RKO (cell line): Measurements from ENCODE around the gene CALCR.

ENCODE experiments used
- DNase-seq: peaks from one replicate; pipeline ENCODE4 v3.0.0-alpha.2; 2016; ENCODE audit warnings: low spot score

Gene CALCR

DNA sequence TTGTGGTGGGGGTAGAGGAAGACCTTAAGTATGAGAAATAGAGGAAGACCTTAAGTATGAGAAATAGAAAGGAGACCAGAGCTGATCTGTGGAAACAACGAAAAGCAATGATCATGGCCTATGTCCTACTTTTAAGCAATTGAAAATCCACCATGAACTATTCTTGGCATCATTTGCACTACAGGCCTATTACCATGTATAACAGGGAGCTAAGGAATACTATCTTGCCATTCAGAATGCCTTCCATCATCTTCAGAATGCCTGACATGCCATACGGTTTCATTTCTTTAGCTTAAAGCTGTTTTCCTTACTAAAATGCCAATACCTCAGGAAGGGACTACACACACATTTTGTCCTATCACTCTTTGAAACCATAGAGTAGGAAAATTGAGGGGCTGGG, 127.0 kb downstream of the CALCR start:
- no peak for DNase-seq

GRCh38 chr7:93442478-93443224, 131.9 kb downstream of the CALCR start:
- peak; percentile 65 for DNase-seq

DNA sequence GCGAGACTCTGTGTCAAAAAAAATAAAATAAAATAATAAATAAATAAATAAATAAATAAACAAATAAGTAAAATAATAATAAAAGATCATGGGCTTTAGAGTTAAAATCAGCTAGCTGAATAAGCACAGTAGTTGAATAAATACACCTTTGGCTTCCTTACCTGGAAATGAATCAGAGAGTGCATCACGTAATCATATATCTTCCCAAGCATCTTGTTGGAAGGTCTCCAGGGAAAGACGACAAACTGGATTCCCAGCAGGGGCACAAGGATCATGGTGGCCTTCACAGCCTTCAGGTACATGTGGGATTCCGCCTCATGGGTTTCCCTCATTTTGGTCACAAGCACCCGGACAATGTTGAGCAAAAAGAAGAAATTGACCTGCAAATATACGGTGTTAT, 138.7 kb downstream of the CALCR start:
- no peak for DNase-seq

GRCh38 chr7:93432130-93432529, 142.4 kb downstream of the CALCR start:
- DNase-seq, result no peak

GRCh38 chr7:93430917-93431588, 143.5 kb downstream of the CALCR start:
- DNase-seq, result no peak

DNA sequence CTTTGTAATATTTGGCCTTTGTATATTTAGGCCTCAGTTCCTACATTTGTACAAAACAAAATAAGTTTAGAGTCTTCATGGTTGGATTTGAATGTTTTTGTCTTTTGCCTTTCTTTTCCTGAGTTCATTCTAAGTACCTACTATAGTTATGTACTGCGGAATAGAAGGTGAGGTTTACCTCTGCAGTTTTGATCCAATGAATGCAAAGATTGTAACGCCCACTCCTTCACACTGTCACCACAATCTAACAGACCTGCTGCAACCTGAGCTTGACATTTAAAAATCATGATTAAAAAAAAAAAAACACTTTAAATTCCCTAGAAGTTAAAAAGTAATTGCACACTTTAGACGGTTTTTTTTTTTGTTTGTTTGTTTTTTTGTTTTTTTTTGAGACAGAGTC, 145.0 kb downstream of the CALCR start:
- no peak for DNase-seq

GRCh38 chr7:93427107-93427506, 147.4 kb downstream of the CALCR start:
- no peak for DNase-seq

DNA sequence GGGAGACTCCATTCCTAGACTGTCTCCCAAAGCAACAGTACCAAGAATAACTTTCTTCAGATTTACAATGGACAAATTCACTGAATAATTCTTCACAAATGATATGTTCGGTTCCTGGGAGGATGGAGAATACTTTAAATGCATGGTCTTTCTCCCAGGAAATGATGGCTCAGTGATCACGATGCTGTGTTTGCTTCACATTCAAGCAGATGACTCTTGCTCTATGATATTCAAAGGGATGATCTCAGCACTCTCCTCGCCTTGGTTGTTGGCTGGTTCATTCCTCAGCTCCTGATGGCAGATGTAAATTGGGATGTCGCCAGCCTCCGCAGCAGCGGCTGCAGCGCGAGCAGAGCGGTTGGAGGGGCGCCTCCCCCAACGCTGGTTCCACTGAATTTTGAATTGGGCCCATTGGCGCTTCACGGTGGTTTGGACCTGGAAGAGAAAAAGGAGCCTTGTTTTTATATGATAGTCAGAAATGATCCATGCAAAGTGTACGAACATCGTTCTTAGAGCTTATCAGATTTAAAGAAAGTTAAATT, 148.3 kb downstream of the CALCR start:
- no peak for DNase-seq

DNA sequence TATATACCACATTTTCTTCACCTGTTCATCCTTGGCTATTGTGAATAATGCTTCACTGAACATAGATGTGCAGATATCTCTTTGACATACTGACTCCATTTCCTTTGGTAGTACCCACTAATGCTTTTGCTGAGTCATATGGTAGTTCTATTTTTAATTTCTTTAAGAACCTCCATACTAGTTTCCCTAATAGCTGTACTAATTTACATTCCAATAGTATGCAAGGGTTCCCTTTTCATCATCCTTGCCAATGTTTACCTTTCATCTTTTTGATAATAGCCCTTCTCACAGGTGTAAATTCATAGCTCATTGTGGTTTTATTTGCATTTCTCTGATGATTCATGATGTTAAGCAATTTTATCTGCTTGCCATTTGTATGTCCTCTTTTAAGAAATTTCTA, 159.9 kb downstream of the CALCR start:
- DNase-seq, result no peak

- no peak for DNase-seq
Measured at GRCh38 chr7:93409324-93409723, 165.2 kb downstream of the CALCR start.

DNA sequence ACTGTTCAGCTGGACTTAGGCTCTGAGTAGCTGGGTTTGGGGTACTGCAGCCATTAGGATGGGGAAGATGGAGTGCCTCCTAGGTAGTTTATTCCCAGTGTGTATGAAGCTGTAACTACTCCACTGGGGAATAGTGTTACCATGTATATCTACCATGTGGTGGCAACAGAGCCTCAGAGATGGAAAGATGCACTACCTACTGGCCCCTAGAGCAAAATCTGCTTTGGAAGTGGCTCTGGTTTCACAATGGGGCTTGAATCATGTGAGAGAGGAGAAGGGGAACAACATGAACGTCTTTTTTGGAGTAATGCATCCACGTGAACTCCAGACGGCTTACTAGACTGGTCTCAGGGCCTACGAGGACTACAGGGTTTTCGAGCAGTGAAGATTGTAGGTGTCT, 167.3 kb downstream of the CALCR start:
- no peak for DNase-seq

DNA sequence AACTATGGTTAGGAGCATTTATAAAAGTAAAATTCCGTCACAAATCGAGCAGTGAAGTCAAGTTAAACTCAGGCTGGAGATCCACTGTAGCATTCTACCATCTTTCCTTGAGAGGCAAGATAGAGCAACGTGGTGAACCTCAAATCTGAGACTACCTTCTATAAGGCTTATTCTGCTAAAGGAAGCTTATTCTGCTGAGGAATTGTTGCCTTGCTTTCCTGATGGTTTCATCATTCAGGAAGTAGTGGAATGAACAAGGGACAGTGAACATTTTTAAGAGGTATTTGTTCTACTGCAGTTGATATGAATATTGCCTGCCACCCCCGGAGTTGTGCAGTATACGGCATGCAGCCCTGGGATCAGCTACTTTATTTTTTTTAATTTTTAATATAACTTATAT, 171.6 kb downstream of the CALCR start:
- no peak for DNase-seq

GRCh38 chr7:93399642-93400041, 174.9 kb downstream of the CALCR start:
- DNase-seq, result no peak

DNA sequence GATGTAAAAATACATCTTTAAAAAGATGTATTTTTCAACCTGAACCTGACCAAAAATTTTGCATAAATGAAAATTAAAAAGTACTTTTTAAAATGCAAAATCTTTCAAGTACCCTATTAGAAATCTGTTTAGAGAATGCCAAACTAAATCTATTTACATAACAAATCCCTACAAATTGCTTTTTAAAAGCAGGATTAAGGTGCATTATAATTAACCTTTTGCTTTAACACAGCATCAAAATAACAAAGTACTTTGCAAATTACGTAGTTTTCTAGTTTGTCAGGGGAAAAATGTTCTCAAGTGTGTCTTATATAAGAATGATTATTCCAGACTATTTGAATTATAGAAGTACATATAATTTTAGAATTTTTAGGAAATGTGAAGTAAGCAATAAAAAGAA, 181.5 kb downstream of the CALCR start:
- no peak for DNase-seq

DNA sequence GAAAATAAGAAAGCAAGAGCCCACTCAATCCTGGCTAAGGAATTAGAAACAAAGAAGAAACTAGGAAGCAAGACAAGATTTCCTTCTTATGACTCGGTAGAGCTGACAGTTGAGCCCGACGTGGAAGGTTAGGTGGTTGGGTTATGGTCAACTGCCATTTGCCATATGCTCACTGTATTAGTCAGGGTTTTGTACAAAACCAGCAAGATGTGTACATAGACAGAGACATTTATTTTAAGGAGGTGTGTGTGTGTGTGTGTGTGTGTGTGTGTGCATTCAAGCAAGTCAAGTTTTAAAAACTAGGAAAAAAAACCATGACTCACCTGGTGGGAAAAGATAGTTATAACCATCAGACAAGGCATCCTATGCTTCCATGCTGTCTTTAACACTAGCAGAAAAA, 183.9 kb downstream of the CALCR start:
- DNase-seq, result no peak

GRCh38 chr7:93382362-93382761, 192.2 kb downstream of the CALCR start:
- DNase-seq, result no peak

DNA sequence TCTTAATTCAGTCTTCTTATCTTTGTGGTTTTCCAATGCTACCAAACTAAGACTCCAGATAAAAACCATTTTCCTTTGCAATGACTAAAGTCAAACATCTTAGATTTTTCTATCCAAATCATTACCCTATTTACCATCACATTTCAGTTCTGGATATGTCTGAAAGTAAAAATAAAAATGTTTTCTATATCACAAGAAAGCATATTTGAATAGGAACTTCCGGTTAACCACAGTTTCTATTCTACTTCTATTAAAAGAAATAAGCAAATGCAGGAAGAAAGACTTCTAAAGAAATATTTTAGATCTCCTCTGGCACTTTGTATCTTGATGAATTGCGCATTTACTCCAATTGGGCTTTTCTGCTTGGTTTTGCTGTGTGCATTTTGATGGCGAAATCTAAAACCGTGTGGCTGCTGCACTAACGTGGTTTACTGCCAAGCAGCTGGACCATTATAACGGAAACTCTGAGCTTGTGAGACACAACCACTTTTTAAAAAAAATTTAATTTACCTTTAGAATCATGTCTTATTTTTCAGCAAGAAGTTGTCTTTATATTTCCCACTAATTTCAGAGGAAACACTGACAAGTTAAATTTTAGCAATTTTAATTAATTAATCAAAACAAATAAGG, 196.3 kb downstream of the CALCR start:
- DNase-seq, result no peak

DNA sequence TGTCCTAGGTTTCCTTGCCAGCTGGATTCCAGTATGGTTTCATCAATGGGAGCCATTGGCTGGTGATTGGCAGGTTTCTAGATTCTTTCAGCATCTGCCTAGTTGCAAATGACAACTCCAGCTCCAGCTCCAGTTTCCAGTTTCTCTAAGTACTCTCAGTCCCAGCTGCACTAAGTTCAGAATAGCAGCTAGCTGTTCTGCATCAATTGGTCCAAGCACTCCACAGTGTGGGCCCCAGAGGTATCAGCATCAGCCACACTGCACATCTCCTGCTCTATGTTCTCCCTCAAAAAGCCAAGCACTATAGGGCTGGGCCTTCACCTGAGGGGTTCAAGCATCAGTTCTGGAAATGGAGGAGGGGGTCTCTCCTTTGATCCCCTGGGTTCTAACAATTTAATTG, 198.9 kb downstream of the CALCR start:
- DNase-seq, result no peak
